Stimulated activated CD4-positive, alpha-beta T cell treated with anti-CD3 and anti-CD28 coated beads, Interleukin-12 subunit alpha, Interleukin-12 subunit beta, amount 100 ng/mL, for 24 hours (primary cell): ENCODE data around the gene KIF4A.
"Not testable (repeated sequence)": the region's sequence is repeated elsewhere in the genome, so short reads cannot be mapped to it uniquely, and the experiment has no call there.

Experiments used
- DNase-seq, 2 experiments: peaks; one replicate each; pipeline ENCODE4 v3.0.0-alpha.2; 2020; ENCODE audit warnings: low read depth in 2 of 2

The KIF4A gene

GRCh38 chrX:70386235-70386634 lies 96.3 kb downstream of the KIF4A start:
- DNase-seq: no peak

- DNase-seq: no peak
These were observed 109.0 kb downstream of the KIF4A start for GRCh38 chrX:70398899-70399298.

- DNase-seq: not testable (repeated sequence)
These were observed 110.3 kb downstream of the KIF4A start for GRCh38 chrX:70400181-70400580.

- no peak for DNase-seq
These were observed 112.8 kb downstream of the KIF4A start for GRCh38 chrX:70402721-70403120.

- no peak for DNase-seq
These were observed 115.1 kb downstream of the KIF4A start for GRCh38 chrX:70405003-70405402.

- no peak for DNase-seq
These were observed 121.0 kb downstream of the KIF4A start for GRCh38 chrX:70410921-70411320.

- DNase-seq: no peak
These were observed 121.6 kb downstream of the KIF4A start for GRCh38 chrX:70411475-70411874.

- no peak for DNase-seq
These were observed 131.7 kb downstream of the KIF4A start for GRCh38 chrX:70421618-70422017.

GRCh38 chrX:70422851-70423341 lies 133.0 kb downstream of the KIF4A start, which contains the start of gene GDPD2:
TSS of gene GDPD2 (plus strand) at chrX:70423314. CDS start at chrX:70424985, 1,671 bp downstream.
- no peak for DNase-seq

- DNase-seq: no peak
These were observed 134.2 kb downstream of the KIF4A start for GRCh38 chrX:70423936-70424675.

GRCh38 chrX:70424801-70425200 lies 134.9 kb downstream of the KIF4A start:
- no peak for DNase-seq

GRCh38 chrX:70426286-70427278 lies 136.7 kb downstream of the KIF4A start:
- no peak for DNase-seq

- no peak for DNase-seq
These were observed 137.5 kb downstream of the KIF4A start for GRCh38 chrX:70427365-70427764.

GRCh38 chrX:70429759-70430158 lies 139.9 kb downstream of the KIF4A start:
- DNase-seq: no peak

- no peak for DNase-seq
These were observed 143.3 kb downstream of the KIF4A start for GRCh38 chrX:70432936-70433847.

GRCh38 chrX:70433848-70434351 lies 144.0 kb downstream of the KIF4A start:
- peak; percentile 42 to 63 for DNase-seq

GRCh38 chrX:70434352-70434866 lies 144.5 kb downstream of the KIF4A start:
- peak; percentile 37 to 70 for DNase-seq

GRCh38 chrX:70434914-70435586 lies 145.1 kb downstream of the KIF4A start:
- no peak for DNase-seq

GRCh38 chrX:70436343-70436742 lies 146.4 kb downstream of the KIF4A start:
- no peak for DNase-seq

- no peak for DNase-seq
These were observed 147.1 kb downstream of the KIF4A start for GRCh38 chrX:70437011-70437410.
